OCI-LY7 (cell line): ENCODE results near the gene HMGB1. TPM values are rescaled to one million over a fixed set of nuclear protein-coding genes. Genes with fewer than 3 reads are reported as not detected.

Experiments used
- BruUV-seq: library from RNA; stranded (reverse); fragments of 400-500 nt; replicated peaks from 2 replicates; lab custom pipeline; 2021; lab: Mats Ljungman, UMichigan
- CTCF ChIA-PET: fragments of 300-600 bp; sonication (Branson Sonifier 250); formaldehyde crosslinking; loops from one replicate; lab custom pipeline; 2022; ENCODE audit warnings: antibody characterized with exemption; ENCODE audit not compliant: unreplicated experiment; lab: Charles Lee
- POLR2A ChIA-PET: fragments of 300-600 bp; sonication (Branson Sonifier 250); formaldehyde crosslinking; loops from one replicate; lab custom pipeline; 2022; ENCODE audit warnings: antibody characterized with exemption; lab: Charles Lee
- DNase-seq: peaks from one replicate; pipeline ENCODE4 v3.0.0-alpha.2; 2015; ENCODE audit warnings: low spot score
- H2AFZ ChIP-seq: fragments of 200-600 bp; sonication (generic), shearing (Covaris generic); 2 replicates; pipeline ENCODE4 v1.6.1; 2014; ENCODE audit warnings: mild to moderate bottlenecking, antibody characterized with exemption, low read length, moderate library complexity
- H3K27ac ChIP-seq: fragments of 200-600 bp; sonication (generic); 2 replicates; pipeline ENCODE4 v1.5.1; 2014; ENCODE audit warnings: mixed run types, low read depth, mild to moderate bottlenecking, moderate library complexity, low read length, inconsistent platforms; ENCODE audit not compliant: poor library complexity, severe bottlenecking
- H3K36me3 ChIP-seq: fragments of 200-600 bp; sonication (generic); 2 replicates; pipeline ENCODE4 v1.6.1; 2014; ENCODE audit warnings: mild to moderate bottlenecking, antibody characterized with exemption, low read length, moderate library complexity, mixed read lengths; ENCODE audit not compliant: insufficient read depth
- H3K4me1 ChIP-seq: fragments of 200-600 bp; sonication (generic); 2 replicates; pipeline ENCODE4 v1.5.1; 2014; ENCODE audit warnings: mild to moderate bottlenecking, low read length; ENCODE audit not compliant: insufficient read depth, poor library complexity, severe bottlenecking
- H3K4me2 ChIP-seq: fragments of 200-600 bp; sonication (generic); 2 replicates; pipeline ENCODE4 v1.6.1; 2014; ENCODE audit warnings: mild to moderate bottlenecking, low read length
- H3K4me3 ChIP-seq: fragments of 200-600 bp; sonication (generic); 2 replicates; pipeline ENCODE4 v1.5.1; 2014; ENCODE audit warnings: mild to moderate bottlenecking, low read depth, low read length; ENCODE audit not compliant: poor library complexity, severe bottlenecking
- H3K79me2 ChIP-seq: fragments of 200-600 bp; sonication (generic); 2 replicates; pipeline ENCODE4 v1.6.1; 2016; ENCODE audit warnings: low read depth, mild to moderate bottlenecking, low read length, moderate library complexity, mixed read lengths; ENCODE audit not compliant: insufficient read depth
- H3K9me2 ChIP-seq: fragments of 200-600 bp; sonication (generic); 2 replicates; pipeline ENCODE4 v1.6.1; 2016; ENCODE audit warnings: mild to moderate bottlenecking, low read length, mixed read lengths; ENCODE audit not compliant: insufficient read depth
- H3K9me3 ChIP-seq: fragments of 200-600 bp; sonication (generic); 2 replicates; pipeline ENCODE4 v1.6.1; 2014; ENCODE audit warnings: mild to moderate bottlenecking, mixed run types, low read length, mixed read lengths
- H4K20me1 ChIP-seq: fragments of 200-600 bp; sonication (generic); 2 replicates; pipeline ENCODE4 v1.6.1; 2014; ENCODE audit warnings: mild to moderate bottlenecking, antibody characterized with exemption, low read length, moderate library complexity, mixed read lengths; ENCODE audit not compliant: insufficient read depth
- CTCF ChIP-seq: fragments of 200-600 bp; sonication (generic); conservative IDR thresholded peaks from 2 replicates; pipeline ENCODE4 v1.5.1; 2014; ENCODE audit warnings: mild to moderate bottlenecking, antibody characterized with exemption, low read length, moderate library complexity, mixed read lengths
- EZH2phosphoT487 ChIP-seq: fragments of 200-600 bp; sonication (generic); IDR thresholded peaks from 2 replicates; pipeline ENCODE4 v1.6.1; 2018; ENCODE audit warnings: low read depth, borderline replicate concordance, mild to moderate bottlenecking, mixed run types, antibody characterized with exemption, low read length, moderate library complexity, mixed read lengths
- intact Hi-C: fragments of 100-400 bp; cut with micrococcal nuclease; formaldehyde crosslinking; loops from one replicate; pipeline ENCODE4 v1.10.0; 2022; ENCODE audit not compliant: unreplicated experiment
- total RNA-seq, 2 experiments: library from RNA; depleted of rRNA in 1 of 2; stranded (reverse); fragments of >200 nt in 1 of 2; shearing (Covaris generic) in 1 of 2; gene quantifications; 2 replicates each; pipeline ENCODE4 v1.2.3, GENCODE V29; 2014 to 2022

Gene HMGB1
- total RNA-seq, 2 experiments from 2014 or later, result 1,114 to 1,288 TPM

- Histone ChIP-seq H2AFZ (no peak overlapping the region), H3K4me2 (peak overlapping the region; percentile 72; the same call in 1 of the 2 replicates), H4K20me1 (peaks cover 18% of the 10 kb centered on the region), H3K27ac (peak overlapping the region; percentile 93), H3K4me3 (peak overlapping the region; percentile 99), H3K9me2 (no peaks in the 10 kb centered on the region), H3K9me3 (no peaks in the 10 kb centered on the region), H3K36me3 (peaks cover 38% of the 10 kb centered on the region), H3K79me2 (peaks cover 54% of the 10 kb centered on the region), H3K4me1 (peaks cover 44% of the 10 kb centered on the region)
- intact Hi-C loops, result loop anchor here (5.0 to 10.0 kb wide), 4 partner anchors 107 to 340 kb away; partner anchors contain the start of gene KATNAL1
- ChIA-PET POLR2A (interaction anchor here (0.7 to 2.5 kb wide), 19 partner anchors 10 to 156 kb away, joined by 3 to 12 read pairs (median 4); no protein-coding TSS in a partner anchor), CTCF (no interaction called here)
- no peak for DNase-seq
- TF ChIP-seq EZH2phosphoT487 (no peak), CTCF (no peak)
- no TSS peak for BruUV-seq
Observed at GRCh38 chr13:30465343-30465592, 468 bp downstream of the HMGB1 start.

- Histone ChIP-seq H3K4me3 (peak overlapping the region; percentile 92), H4K20me1 (peaks cover 18% of the 10 kb centered on the region), H2AFZ (no peak overlapping the region), H3K36me3 (peaks cover 42% of the 10 kb centered on the region), H3K4me2 (peak overlapping the region; percentile 85), H3K9me3 (no peaks in the 10 kb centered on the region), H3K79me2 (peaks cover 56% of the 10 kb centered on the region), H3K27ac (peak overlapping the region; percentile 87), H3K9me2 (no peaks in the 10 kb centered on the region), H3K4me1 (peaks cover 48% of the 10 kb centered on the region)
- intact Hi-C loops, result loop anchor here (1.0 to 10.0 kb wide), 6 partner anchors 42 to 340 kb away; partner anchors contain the start of genes KATNAL1 and UBE2L5
- BruUV-seq, result no TSS peak
- ChIA-PET CTCF (no interaction called here), POLR2A (interaction anchor here (0.7 to 2.1 kb wide), 3 partner anchors 16 to 40 kb away, joined by 3 to 6 read pairs (median 4); no protein-coding TSS in a partner anchor)
- DNase-seq, result peak; percentile 74
- TF ChIP-seq CTCF, result no peak
- TF ChIP-seq EZH2phosphoT487, result no peak
Observed at GRCh38 chr13:30464496-30465342, 1.0 kb downstream of the HMGB1 start.
